Karpas-422 (cell line): ENCODE measurements around the gene ARRDC3. TPM values are rescaled to one million over a fixed set of nuclear protein-coding genes. Genes with fewer than 3 reads are reported as not detected.
A peak's percentile ranks its signal among the peaks of the same experiment; 100 is the strongest.
"Not testable (repeated sequence)": the region's sequence is repeated elsewhere in the genome, so short reads cannot be mapped to it uniquely, and the experiment has no call there.

Experiments
- DNase-seq: peaks from one replicate; pipeline ENCODE4 v3.0.0-alpha.2; 2015
- H2AFZ ChIP-seq: fragments of 200-600 bp; sonication (generic); 2 replicates; pipeline ENCODE4 v1.6.1; 2014; ENCODE audit warnings: antibody characterized with exemption, low read length, mixed read lengths
- H3K27ac ChIP-seq: fragments of 200-600 bp; sonication (generic); 2 replicates; pipeline ENCODE4 v1.5.1; 2014; ENCODE audit warnings: mild to moderate bottlenecking, low read length, moderate library complexity
- H3K27me3 ChIP-seq: fragments of 200-600 bp; sonication (generic); 2 replicates; pipeline ENCODE4 v1.6.1; 2014; ENCODE audit warnings: low read length, mixed read lengths
- H3K36me3 ChIP-seq: fragments of 200-600 bp; sonication (generic); 2 replicates; pipeline ENCODE4 v1.6.1; 2014; ENCODE audit warnings: low read length, mixed read lengths; ENCODE audit not compliant: insufficient read depth
- H3K4me1 ChIP-seq: fragments of 200-600 bp; sonication (generic); 2 replicates; pipeline ENCODE4 v1.6.1; 2014; ENCODE audit warnings: mild to moderate bottlenecking, low read length, mixed read lengths
- H3K4me2 ChIP-seq: fragments of 200-600 bp; sonication (generic); 2 replicates; pipeline ENCODE4 v1.6.1; 2014; ENCODE audit warnings: low read length, low read depth, mild to moderate bottlenecking; ENCODE audit not compliant: poor library complexity, severe bottlenecking
- H3K4me3 ChIP-seq: fragments of 200-600 bp; sonication (generic); 2 replicates; pipeline ENCODE4 v1.5.1; 2014; ENCODE audit warnings: mild to moderate bottlenecking, antibody characterized with exemption, low read length, mixed read lengths
- H3K79me2 ChIP-seq: fragments of 200-600 bp; sonication (generic); 2 replicates; pipeline ENCODE4 v1.6.1; 2014; ENCODE audit warnings: mild to moderate bottlenecking, low read length, mixed read lengths
- H3K9ac ChIP-seq: fragments of 200-600 bp; sonication (generic); 2 replicates; pipeline ENCODE4 v1.6.0; 2014; ENCODE audit warnings: low read length
- H3K9me2 ChIP-seq: fragments of 200-600 bp; sonication (generic), shearing (Covaris generic); replicated peaks from 2 replicates; pipeline ENCODE4 v1.6.0; 2014; ENCODE audit warnings: mild to moderate bottlenecking, low read length, moderate library complexity; ENCODE audit not compliant: insufficient read depth
- H3K9me3 ChIP-seq: fragments of 300-700, 200-600 bp; sonication (generic); 2 replicates; pipeline ENCODE4 v1.6.1; 2014; ENCODE audit warnings: low read length, mixed read lengths
- H4K20me1 ChIP-seq: fragments of 200-600 bp; sonication (generic); 2 replicates; pipeline ENCODE4 v1.6.1; 2014; ENCODE audit warnings: mild to moderate bottlenecking, antibody characterized with exemption, low read length, low read depth; ENCODE audit not compliant: insufficient read depth
- total RNA-seq: library from RNA; depleted of rRNA; stranded (reverse); fragments of >200 nt; shearing (Covaris generic); gene quantifications from 2 replicates; pipeline ENCODE4 v1.2.3, GENCODE V29; 2014; ENCODE audit warnings: low replicate concordance

ARRDC3 gene
- total RNA-seq, 1 experiment from 2014 or later, result 17.8 TPM

DNA sequence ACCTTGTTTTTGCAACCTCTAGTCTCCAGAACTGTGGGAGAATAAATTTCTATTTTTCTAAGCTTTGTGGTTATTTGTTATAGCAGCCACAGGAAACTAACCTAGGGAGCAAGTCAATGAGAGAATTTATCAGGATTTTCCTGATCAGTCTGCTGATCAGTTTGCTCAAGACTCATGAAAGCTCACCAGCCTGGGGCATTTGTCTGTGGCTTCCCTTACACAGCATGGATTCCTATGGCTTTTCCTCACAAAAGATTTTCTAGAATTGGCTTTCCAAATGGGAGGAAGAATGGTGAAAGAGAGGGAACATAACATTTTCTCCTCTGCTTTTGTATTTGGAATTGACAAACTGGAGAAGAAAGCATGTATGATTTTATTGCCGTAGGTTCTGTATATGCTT, 20.2 kb downstream of the ARRDC3 start:
- Histone ChIP-seq H3K27me3 (no peaks in the 10 kb centered on the region), H3K9me2 (no peaks in the 10 kb centered on the region), H3K4me1 (peaks cover 13% of the 10 kb centered on the region), H3K4me2 (no peak overlapping the region), H3K36me3 (no peaks in the 10 kb centered on the region), H3K9ac (no peak overlapping the region), H3K27ac (no peak overlapping the region), H3K9me3 (no peaks in the 10 kb centered on the region), H3K79me2 (no peaks in the 10 kb centered on the region), H4K20me1 (no peaks in the 10 kb centered on the region), H2AFZ (no peak overlapping the region), H3K4me3 (no peak overlapping the region)
- no peak for DNase-seq

DNA sequence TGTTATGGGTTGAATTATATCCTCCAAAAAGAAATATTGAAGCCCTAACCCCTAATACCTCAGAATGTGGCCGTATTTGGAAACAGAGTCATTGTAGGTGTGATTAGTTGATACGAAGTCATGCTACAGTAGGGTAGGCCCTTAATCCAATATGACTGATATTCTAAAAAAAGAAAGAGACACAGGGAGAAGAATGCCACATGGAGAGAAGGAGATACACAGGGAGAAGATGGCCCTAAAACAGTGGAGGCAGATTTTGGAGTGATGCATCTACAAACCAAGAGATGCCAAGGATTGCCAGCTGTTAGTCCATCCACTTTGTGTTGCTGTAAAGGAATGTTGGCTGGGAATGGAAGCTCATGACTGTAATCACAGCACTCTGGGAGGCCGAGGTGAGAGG, 21.3 kb downstream of the ARRDC3 start:
- Histone ChIP-seq H3K4me1 (peaks cover 13% of the 10 kb centered on the region), H3K27me3 (no peaks in the 10 kb centered on the region), H3K79me2 (no peaks in the 10 kb centered on the region), H3K9me2 (no peaks in the 10 kb centered on the region), H3K27ac (no peak overlapping the region), H3K36me3 (no peaks in the 10 kb centered on the region), H3K9me3 (no peaks in the 10 kb centered on the region), H2AFZ (no peak overlapping the region), H3K4me3 (no peak overlapping the region), H3K9ac (no peak overlapping the region), H4K20me1 (no peaks in the 10 kb centered on the region), H3K4me2 (no peak overlapping the region)
- DNase-seq, result no peak

DNA sequence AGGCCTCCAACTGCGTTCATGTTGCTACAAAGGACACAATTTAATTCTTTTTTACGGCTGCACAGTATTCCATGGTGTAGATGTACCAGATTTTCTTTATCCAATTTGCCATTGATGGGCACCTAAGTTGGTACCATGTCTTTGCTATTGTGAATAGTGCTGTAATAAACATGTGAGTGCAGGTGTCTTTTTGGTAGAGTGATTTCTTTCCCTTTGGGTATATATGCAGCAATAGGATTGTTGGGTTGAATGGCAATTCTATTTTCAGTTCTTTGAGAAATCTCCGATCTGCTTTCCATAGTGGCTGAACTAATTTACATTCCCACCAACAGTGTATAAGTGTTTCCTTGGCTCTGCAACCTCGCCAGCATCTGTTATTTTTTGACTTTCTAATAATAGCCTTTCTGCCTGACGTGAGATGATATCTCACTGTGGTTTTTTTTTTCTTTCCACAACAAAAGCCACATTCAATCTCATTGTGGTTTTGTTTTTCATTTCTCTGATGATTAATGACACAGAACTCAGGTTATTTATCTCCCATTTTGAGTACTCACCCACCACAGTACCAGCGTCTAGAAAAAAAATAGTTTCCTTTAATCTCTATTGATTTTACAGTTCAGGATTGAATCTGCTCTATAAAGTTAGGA, 21.9 kb downstream of the ARRDC3 start:
- no peaks in the 10 kb centered on the region for H4K20me1 ChIP-seq
- H3K79me2 ChIP-seq, result no peaks in the 10 kb centered on the region
- no peak overlapping the region for H3K4me2 ChIP-seq
- H3K9me3 ChIP-seq, result no peaks in the 10 kb centered on the region
- H3K27me3 ChIP-seq, result no peaks in the 10 kb centered on the region
- H3K9ac ChIP-seq, result no peak overlapping the region
- peaks cover 13% of the 10 kb centered on the region for H3K4me1 ChIP-seq
- no peaks in the 10 kb centered on the region for H3K9me2 ChIP-seq
- H3K4me3 ChIP-seq, result no peak overlapping the region
- peak; percentile 40 for DNase-seq
- H3K36me3 ChIP-seq, result no peaks in the 10 kb centered on the region
- no peak overlapping the region for H3K27ac ChIP-seq
- no peak overlapping the region for H2AFZ ChIP-seq

DNA sequence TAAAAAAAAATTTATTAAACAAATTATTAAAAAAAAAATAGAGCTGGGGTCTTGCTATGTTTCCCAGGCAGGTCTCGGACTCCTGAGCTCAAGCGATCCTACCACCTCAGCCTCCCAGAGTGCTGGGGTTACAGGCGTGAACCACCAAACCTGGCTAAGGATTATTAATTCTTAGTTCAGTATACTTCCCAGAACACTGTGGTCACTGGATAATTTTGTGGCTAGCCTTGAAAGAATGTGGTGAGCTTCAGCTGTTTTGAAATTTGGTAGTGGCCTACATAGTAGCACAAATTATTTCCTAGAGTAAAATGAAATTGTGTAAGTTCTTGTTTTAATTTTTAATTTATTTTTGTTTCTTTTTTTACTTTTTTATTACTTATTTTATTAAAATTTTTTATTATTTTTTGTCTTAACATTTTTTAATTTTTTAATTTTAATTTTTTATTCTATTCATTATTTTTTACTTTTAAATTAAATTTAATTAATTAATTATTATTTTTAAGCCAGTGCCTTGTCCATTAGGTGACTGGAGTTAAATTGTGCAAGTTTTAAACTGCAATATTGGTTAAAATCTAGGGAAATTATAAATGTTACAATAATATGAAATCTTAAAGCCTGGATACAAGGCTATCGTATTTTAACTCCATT, 23.0 kb downstream of the ARRDC3 start:
- Histone ChIP-seq H3K27ac (no peak overlapping the region), H3K36me3 (no peaks in the 10 kb centered on the region), H3K9ac (no peak overlapping the region), H3K4me1 (peaks cover 13% of the 10 kb centered on the region), H3K4me3 (no peak overlapping the region), H3K9me3 (no peaks in the 10 kb centered on the region), H3K27me3 (no peaks in the 10 kb centered on the region), H4K20me1 (no peaks in the 10 kb centered on the region), H3K4me2 (no peak overlapping the region), H3K79me2 (no peaks in the 10 kb centered on the region), H3K9me2 (no peaks in the 10 kb centered on the region), H2AFZ (no peak overlapping the region)
- DNase-seq, result no peak

- H4K20me1 ChIP-seq, result no peaks in the 10 kb centered on the region
- no peak overlapping the region for H2AFZ ChIP-seq
- H3K9me3 ChIP-seq, result no peaks in the 10 kb centered on the region
- H3K9ac ChIP-seq, result no peak overlapping the region
- no peaks in the 10 kb centered on the region for H3K27me3 ChIP-seq
- H3K79me2 ChIP-seq, result no peaks in the 10 kb centered on the region
- no peak overlapping the region for H3K27ac ChIP-seq
- DNase-seq, result no peak
- no peaks in the 10 kb centered on the region for H3K36me3 ChIP-seq
- H3K4me1 ChIP-seq, result peaks cover 18% of the 10 kb centered on the region
- no peak overlapping the region for H3K4me2 ChIP-seq
- no peak overlapping the region for H3K4me3 ChIP-seq
- no peaks in the 10 kb centered on the region; the same call in 1 of the 2 replicates for H3K9me2 ChIP-seq
Measured at GRCh38 chr5:91357806-91358205, 25.3 kb downstream of the ARRDC3 start.

GRCh38 chr5:91357012-91357634, 26.0 kb downstream of the ARRDC3 start:
- H3K27me3 ChIP-seq, result no peaks in the 10 kb centered on the region
- no peak overlapping the region for H3K9ac ChIP-seq
- H3K79me2 ChIP-seq, result no peaks in the 10 kb centered on the region
- H3K4me3 ChIP-seq, result no peak overlapping the region
- DNase-seq, result no peak
- H3K27ac ChIP-seq, result no peak overlapping the region
- no peak overlapping the region for H3K4me2 ChIP-seq
- H2AFZ ChIP-seq, result no peak overlapping the region
- H3K9me2 ChIP-seq, result no peaks in the 10 kb centered on the region; the same call in 1 of the 2 replicates
- no peaks in the 10 kb centered on the region for H3K9me3 ChIP-seq
- H3K4me1 ChIP-seq, result peaks cover 18% of the 10 kb centered on the region
- H3K36me3 ChIP-seq, result no peaks in the 10 kb centered on the region
- H4K20me1 ChIP-seq, result no peaks in the 10 kb centered on the region

- not testable (repeated sequence) for H4K20me1 ChIP-seq, H3K27me3 ChIP-seq, H3K4me3 ChIP-seq, H3K9ac ChIP-seq, H3K9me3 ChIP-seq, H3K9me2 ChIP-seq, H3K4me1 ChIP-seq, H3K27ac ChIP-seq, H3K36me3 ChIP-seq, H3K79me2 ChIP-seq, H3K4me2 ChIP-seq
- DNase-seq, result peak; percentile 57
- H2AFZ ChIP-seq, result peak overlapping the region; percentile 34; the same call in 1 of the 2 replicates
Measured at GRCh38 chr5:91354867-91355266, 28.2 kb downstream of the ARRDC3 start.

- Histone ChIP-seq H3K4me3 (no peak overlapping the region), H4K20me1 (no peaks in the 10 kb centered on the region), H3K27me3 (no peaks in the 10 kb centered on the region), H3K4me1 (peaks cover 4% of the 10 kb centered on the region; the same call in 1 of the 2 replicates), H3K9me2 (no peaks in the 10 kb centered on the region; the same call in 1 of the 2 replicates), H3K9ac (no peak overlapping the region), H3K4me2 (no peak overlapping the region), H2AFZ (no peak overlapping the region), H3K27ac (no peak overlapping the region), H3K79me2 (no peaks in the 10 kb centered on the region), H3K36me3 (no peaks in the 10 kb centered on the region), H3K9me3 (no peaks in the 10 kb centered on the region)
- no peak for DNase-seq
Measured at GRCh38 chr5:91352831-91353695, 30.1 kb downstream of the ARRDC3 start.
